GM19438 (cell line): ENCODE measurements around the gene IL17RE.
A peak's percentile ranks its signal among the peaks of the same experiment; 100 is the strongest.
"Not testable (repeated sequence)": the region's sequence is repeated elsewhere in the genome, so short reads cannot be mapped to it uniquely, and the experiment has no call there.

ENCODE experiments used
- ATAC-seq: cut with Tn5 transposase; IDR thresholded peaks from one replicate; pipeline ENCODE4 v1.9.1; 2021; ENCODE audit warnings: low read depth; ENCODE audit not compliant: unreplicated experiment

The IL17RE gene

DNA sequence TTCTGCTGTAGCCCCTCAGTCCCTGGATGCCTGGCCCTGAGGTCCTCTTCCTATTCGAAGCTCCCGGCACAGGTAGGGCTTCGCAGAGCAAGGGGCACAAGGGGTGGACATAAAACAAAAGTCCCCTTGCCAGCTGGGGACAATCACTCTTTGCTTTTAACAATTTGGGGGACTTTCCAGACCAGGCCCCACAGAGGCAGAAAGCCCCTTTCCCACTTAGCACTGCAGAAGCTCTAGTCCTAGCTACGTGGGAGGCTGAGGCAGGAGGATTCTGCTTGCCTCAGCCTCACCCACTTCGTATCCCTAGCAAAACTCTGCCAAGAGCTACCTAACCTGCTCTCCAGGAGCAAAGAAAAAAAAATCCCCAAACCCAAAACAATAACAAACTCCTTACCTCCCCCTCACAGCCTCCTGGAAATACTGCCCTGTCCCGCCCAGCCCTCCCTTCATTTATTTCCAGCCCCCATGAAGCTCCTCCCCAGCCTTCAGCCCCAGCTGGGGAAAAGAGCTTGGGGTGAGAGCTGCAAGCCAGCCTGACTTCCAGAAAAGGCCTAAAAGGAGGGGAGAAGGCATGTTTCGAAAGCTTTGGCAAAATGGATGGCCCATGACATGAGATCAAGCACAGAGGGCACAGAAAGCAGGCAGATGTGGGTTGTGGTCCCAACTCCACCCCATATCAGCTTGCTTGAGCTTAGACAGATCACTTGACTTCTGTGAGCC is 22.7 kb upstream of the IL17RE start, which contains the start of gene CIDEC:
Gene CIDEC, minus strand, starts transcription at position 424 of the 720 bp plus-strand sequence. CDS start 1,767 bp downstream, outside the sequence.
- no peak for ATAC-seq

DNA sequence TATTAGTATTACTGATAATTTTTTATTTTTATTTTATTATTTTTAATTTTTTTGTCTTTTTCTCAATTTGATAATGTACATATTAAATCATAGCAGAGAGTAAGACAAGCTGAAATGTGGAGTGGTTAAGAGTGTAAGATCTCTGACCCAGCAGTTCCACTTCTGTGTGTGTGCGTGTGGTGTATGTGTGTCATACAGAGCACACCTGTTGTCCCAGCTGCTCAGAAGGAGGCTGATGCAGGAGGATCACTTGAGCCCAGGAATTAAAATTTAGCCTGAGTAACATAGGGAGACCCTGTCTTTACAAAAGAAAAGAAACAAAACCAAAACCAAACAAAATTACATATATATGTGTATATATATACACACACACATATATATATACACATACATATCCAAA is 21.2 kb upstream of the IL17RE start:
- ATAC-seq: no peak

DNA sequence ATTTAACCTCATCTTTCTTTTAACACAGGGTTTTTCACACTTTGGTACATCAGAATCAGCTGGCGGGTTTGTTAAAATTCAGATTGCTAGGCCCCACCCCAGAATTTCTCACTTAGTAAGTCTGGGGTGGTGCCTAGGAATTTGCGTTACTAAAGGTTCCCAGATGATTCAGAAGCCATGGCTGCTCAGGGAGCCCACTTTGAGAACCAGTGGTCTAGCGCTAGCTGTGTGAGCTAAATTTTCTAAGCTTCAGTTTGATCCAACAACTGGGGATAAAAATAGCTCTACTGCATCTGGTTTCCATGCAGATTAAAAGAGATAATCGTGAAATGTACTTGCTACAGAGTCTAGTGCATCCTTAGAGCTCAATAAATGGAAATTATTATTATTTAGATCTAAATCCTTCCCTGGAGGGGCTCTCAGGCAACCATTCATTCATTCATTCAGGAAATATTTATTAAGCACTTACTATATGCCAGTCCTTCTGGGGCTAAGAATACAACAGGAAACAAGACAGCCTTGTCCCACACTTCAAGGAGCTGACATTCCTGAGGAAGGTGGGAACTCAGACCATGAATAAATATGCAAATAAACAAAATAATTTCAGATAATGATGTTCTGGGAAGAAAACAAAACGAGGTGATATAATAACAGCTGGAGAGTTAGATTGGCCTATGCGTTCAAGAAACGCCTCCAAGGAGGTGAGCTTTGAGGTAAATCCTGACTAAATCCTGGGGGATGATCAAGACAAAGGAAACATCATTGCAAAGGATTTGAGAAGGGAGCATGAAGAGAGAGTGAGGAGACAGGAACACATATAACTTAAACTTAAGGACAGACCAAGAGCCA is 18.7 kb upstream of the IL17RE start:
- no peak for ATAC-seq

DNA sequence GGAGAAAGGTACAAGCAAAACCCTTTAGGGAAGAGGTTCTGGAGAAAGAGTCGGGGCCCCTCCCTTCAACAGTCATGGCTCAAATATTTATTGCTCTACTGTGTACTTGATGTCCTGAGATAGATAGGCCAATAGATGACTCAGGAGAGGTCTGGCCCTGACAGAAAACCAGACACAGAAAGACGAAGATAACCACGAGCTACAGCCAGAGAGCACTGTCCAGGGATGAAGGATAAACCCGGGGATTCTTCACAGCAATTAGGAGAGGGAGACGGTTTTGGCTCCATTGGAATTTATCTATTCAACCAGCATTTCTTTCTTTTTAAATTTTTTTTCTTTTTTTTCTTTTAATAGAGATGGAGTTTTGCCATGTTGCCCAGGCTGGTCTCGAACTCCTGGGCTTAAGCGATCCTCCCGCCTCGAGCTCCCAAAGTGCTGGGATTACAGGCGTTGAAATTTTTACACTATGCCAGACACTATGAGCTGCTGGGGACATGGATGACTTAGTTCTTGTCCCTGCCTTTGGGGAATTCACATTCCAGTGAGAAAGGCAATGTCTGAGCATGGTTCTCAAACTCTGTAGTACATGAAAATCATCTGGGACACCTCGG is 18.0 kb upstream of the IL17RE start:
- ATAC-seq: no peak

DNA sequence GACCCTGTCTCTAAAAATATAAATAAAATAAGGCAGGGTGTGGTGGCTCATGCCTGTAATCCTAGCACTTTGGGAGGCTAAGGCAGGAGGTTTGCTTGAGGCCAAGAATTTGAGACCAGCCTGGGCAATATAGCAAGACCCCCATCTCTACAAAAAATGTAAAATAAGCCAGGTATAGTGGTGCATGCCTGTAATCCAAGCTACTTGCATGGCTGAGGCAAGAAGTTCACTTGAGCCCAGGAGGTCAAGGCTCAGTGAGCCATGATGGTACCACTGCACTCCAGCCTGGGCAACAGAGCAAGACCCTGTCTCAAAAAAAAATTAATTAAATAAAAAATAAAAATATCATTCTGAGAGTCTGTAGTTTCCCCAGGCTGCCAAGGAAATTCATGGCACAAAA is 16.3 kb upstream of the IL17RE start:
- ATAC-seq: no peak

DNA sequence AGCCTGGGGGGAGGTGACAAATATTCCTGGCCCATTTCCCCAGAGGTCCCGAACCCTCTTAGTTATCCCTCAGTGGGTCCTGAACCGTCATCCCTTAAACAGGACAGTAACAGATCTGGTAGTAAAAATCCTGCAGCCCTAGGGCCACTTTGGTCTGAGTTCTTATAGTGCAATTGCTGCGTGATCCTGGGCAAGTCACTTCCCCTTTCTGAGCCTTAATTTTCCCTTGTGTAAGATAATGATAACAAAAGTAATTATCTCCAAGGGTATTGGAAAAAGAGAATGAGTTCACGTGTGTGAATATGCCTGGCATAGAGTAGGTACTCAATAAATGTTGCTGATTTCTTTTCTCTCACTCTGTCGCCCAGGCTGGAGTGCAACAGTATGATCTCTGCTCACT is 15.2 kb upstream of the IL17RE start:
- no peak for ATAC-seq

DNA sequence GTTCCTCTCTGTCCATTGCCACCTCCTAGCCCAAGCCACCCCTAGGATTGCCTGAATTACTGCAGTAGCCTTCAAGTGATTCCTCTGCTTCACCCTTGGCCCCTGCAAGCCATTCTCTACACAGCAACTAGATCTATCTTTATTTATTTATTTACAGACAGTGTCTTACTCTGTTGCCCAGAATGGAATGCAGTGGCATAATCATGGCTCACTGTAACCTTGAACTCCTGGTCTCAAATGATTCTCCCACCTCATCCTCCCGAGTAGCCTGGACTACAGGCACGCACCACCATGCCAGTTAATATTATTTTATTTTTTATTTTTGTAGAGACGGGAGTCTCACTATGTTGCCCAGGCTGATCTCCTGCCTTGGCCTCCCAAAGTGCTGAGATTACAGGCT is 14.1 kb upstream of the IL17RE start:
- ATAC-seq: no peak

DNA sequence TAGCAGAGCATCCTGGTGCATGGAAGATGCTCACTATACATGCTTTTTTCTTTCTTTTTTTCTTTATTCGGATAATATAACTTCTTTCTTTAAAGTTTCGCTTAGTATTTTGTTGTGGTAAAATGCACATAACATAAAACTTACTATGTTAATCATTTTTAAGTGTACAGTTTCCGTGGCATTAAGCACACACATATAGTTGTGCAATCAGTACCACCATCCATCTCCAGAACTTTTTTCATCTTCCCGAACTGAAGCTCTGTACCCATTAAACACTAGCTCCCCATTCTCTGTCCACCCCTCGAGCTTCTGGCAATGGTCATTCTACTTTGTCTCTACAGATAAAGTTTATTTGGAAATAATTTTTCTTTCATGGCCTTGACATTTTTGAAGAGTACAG is 13.2 kb upstream of the IL17RE start:
- ATAC-seq: no peak

DNA sequence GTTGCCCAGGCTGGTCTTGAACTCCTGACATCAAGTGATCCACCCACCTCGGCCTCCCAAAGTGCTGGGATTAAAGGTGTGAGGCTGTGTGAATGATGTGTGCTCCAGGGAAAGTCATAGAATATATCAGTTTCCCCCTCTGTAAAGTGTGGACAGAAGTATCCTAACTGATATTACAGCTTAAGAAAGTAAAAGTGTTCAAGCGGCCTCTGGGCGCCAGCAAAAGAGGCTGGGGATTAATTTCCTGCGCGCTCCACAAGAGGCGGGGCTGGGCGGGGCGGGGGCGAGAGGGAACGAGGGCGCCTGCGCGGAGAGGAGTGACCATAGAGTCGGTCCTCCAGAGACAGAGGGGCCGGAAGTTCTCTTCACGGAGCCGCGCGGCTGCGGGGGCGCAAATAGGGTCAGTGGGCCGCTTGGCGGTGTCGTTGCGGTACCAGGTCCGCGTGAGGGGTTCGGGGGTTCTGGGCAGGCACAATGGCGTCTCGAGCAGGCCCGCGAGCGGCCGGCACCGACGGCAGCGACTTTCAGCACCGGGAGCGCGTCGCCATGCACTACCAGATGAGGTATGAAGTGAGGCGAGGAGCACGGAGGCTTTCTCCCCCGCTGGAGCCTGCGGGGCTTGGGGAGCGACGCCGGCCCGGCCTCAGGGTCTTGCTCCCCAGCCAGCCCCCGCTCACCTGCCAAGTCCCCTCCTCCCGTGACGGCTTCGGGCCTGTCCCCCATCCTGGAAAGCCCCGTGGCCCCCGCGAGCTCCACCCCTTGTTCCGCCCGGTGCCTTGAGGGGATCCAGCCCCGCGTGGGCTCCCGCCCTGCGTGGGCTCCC is 12.2 kb upstream of the IL17RE start, which contains the start of gene JAGN1:
Gene JAGN1, plus strand, starts transcription at position 362 of the 823 bp plus-strand sequence. Its CDS starts 113 bp downstream, at position 475.
- ATAC-seq: peak; percentile 81

DNA sequence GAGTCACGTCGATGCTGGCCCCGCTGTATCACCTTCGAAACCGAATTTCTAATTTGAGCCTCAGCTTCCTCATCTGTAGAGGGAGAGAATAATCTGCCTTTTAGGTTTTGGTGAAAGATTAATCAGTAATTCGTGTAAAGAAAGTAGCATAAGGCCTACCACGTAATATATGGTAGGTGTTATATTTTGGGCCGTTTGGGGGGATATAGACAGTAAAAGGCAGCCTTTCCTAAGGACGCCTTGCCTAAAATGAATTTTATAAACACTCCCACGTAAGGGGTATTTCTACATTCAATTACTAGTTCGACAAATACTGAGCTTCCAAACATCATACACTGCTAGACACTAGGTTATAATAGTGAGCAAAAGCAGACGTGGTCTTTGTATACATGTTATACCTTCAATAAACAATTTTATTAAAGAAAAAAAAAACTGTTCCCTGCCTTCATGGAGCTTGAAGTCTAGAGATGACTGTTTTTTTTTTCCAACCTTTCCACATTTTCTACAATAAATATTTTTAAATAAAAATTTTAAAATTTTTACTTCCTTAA is 11.5 kb upstream of the IL17RE start:
- ATAC-seq: no peak

DNA sequence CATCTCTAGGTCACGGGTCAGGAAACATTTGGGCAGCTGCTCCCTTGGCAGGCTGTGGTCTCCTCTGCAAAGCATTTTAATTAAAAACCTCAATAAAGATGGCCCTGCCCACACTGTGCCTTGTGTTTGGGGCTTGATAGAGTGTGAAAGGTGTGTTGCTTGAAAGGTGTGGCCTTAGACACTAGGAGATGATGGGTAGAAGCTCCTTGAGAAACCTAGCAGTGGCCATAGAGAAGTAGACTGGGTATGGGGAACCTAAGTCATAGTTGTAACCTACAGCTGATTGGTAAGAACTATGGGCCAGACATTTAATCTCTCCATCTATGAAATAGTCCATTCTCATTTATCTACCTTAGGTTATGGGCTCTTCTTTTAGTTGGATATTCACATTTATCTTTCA is 8.9 kb upstream of the IL17RE start:
- no peak for ATAC-seq

DNA sequence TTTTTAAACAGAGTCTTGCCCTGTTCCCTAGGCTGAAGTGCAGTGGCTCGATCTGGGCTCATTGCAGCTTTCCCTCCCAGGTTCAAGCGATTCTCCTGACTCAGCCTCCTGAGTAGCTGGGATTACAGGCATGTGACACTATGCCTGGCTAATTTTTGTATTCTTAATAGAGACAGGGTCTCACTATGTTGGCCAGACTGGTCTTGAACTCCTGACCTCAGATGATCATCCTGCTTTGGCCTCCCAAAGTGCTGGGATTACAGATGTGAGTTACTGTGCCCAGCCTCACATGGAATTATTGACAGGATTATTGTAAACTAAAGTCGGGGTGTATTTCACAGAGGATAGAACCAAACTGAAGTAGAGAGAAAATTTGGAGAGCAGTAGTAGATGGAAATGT is 6.9 kb upstream of the IL17RE start:
- ATAC-seq: not testable (repeated sequence)

DNA sequence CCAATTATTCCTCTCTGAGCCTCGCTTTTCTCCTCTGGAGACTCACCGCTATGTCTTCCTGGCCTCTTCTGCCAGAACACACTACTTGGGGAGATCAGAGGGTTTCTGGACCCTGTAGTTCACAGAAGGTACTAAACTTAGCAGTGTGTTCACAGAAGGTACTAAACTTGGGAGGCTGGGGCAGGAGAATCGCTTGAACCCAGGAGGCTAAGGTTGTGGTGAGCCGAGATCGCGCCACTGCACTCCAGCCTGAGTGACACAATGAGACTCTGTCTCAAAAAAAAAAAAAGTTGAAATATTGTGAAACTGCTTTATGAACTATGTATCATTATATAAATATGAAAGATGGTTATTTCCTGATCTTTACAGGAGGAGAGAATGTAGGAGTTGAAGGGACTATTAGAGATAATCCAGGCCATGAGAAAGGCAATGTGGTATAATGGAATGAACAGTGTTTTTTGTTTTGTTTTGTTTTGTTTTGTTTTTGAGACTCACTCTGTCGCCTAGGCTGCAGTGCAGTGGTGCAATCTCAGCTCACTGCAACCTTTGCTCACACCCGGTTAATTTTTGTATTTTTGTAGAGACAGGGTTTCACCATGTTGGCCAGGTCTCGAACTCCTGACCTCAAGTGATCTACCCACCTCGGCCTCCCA is 5.8 kb upstream of the IL17RE start:
- not testable (repeated sequence) for ATAC-seq

DNA sequence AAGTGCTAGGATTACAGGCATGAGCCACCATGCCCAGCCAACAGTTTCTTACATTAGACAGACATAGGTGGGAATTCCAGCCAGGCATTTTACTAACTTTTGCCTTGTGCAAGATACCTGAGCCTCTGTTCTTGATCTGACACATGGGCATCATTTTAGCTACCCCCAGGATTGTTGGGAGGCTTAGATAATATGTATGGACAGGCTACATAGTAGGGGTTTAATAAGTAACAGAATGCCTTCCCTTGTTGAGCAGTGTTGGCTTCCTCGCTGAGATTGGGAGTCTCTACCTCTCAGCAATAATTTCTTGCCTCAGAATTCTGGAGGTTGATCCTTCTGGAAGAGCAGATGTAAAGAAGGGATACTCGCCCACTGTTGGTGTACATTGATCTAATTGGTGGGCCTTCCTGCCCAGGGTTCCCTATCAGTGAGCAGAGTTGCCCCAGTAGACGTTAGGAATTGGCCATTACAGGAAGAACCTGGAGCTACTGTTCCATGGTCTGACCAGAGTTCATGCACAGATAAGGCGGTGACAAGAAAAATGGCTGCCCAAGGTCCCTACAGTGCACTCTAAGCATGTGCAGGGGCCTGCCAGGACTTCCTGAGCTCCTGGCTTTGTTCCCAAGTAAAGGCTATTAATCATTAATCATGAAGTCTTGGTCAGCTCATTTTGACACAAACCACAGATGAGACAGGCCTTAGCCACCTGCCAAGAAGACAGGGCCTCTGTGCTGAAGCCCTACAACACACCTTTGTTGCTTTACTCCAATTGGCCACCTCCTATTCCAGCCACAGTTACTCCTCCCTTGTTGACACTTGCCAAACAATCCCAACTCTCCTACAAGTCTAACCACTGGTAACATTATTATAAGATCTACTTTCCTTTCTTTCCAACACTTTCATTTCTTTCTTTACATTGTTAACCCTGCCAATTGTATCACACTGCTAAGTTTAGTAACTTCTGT is 5.0 kb upstream of the IL17RE start:
- peak; percentile 59 for ATAC-seq

DNA sequence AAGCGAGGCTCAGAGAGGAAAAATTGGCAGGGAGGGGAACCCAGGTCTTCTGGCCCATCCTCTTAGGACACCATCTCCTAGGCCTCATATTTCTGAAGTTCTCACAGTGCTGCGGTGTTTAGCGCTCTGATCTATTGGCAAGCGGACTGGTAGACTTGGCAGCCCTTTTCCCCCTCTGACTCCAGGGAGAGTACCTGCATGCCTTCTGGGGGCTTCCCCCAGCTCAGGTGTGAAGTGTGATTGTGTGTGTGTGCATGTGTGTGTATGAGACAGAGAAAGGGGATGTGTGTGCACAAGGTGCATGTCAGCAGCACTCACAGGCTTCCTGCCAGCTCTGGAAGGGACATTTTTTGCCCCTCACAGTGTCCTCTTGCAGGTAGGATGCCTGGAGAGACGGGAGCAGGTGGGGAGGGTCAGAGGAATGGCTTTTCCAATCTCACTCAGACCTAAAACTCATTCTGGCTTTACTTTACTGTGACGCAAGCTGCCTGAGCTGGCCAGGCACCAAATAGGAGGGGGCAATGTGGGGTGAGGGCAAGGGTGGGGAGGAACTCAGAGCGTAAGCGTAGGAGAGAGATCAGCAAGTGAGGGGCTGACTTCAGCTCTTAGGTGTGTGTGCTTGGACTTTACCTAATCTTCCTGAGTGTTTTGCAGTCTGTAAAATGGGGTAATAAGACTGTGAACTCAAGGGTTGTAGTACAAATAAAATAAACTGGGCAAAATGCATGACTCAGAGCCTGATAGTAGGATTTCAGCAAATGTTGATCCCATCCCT is 4.0 kb upstream of the IL17RE start:
- ATAC-seq: no peak

DNA sequence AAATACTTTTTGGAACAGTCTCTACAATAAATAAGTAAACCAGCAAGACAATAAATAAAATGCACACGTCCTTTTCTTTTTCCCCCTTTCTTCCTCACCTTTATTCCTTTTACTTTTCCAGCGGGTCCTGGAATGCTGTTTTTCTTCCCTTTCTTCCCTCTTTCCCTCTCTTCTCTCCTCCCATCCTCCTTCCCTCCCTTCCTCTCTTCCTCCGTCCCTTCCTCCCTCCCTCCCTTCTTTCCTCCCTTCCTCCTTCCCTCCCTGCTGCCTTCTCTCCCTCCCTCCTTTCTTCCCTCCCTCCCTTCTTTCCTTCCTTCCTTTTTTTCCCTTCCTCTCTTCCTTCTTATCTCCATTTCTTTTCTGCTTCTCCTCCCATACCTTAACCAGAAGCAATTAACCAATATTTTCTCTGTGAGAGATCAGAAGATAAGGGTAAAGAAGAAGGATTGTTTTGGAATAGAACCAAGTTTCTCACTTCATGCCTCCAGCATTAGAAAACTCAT is 3.3 kb upstream of the IL17RE start:
- ATAC-seq: no peak

DNA sequence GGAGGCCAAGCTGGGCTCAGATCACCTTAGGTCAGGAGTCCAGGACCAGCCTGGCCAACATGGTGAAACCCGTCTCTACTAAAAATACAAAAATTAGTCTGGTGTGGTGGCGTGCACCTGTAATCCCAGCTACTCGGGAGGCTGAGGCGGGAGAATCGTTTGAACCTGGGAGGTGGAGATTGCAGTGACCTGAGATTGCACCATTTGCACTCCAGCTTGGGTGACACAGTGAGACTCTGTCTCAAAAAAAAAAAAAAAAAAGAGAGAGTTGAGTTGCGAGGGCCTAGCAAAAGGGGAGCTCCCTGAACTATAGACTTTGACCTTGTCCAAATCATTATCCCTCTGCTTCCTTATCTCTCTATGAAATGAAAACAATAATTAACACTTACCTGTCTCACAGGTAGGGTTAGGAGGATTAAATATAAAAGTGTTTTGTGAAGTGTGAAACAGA is 1.7 kb upstream of the IL17RE start:
- ATAC-seq: not testable (repeated sequence)
